SU-DHL-6 (cell line): ENCODE measurements around the gene CDK11A.

Experiments used
- CTCF ChIP-seq: fragments of 200-600 bp; sonication (generic); IDR thresholded peaks from one replicate; pipeline ENCODE4 v1.5.1; 2017; ENCODE audit warnings: antibody characterized with exemption, mild to moderate bottlenecking, low read length, moderate library complexity; ENCODE audit not compliant: insufficient read depth, poor library complexity, severe bottlenecking
- EZH2phosphoT487 ChIP-seq: fragments of 200-600 bp; sonication (generic), shearing (Covaris generic); conservative IDR thresholded peaks from 2 replicates; pipeline ENCODE4 v1.6.1; 2018; ENCODE audit warnings: mild to moderate bottlenecking, antibody characterized with exemption, low read length, moderate library complexity, mixed read lengths

DNA sequence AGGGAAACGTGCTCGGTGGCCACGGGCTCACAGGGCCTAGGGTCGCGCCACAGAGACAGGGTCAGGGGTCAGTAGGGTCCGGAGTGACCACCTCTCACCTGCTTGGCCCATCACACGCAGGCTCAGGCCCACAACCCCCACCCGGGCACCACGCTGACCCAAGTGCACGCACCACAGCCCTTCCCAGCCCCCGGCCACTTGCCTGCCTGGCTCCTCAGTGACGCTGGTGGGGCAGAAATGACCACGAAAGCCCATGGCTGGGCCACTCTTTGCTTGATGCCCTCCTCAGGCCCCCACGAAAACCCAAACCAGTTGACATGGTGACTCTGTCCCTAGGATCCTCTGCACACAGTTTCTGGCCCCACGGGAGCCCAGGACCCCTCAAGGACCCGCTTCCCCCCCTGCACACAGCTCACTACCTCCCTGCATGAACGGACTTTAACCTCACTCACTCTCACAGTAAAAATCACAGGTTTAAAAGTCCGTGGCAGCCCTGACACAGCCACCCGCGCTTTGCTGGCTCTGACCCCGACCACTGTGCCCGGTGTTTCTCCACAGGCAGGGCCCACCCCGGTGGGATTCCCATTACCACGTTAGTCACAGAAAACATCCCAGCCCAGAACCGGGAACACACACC is 33.4 kb upstream of the CDK11A start:
- TF ChIP-seq CTCF (no peak), EZH2phosphoT487 (no peak)
